GM18951 (cell line): ENCODE data around the gene SLC26A1.

ENCODE experiments used
- POLR2A ChIP-seq: IDR thresholded peaks from 4 replicates; pipeline ENCODE4 v1.6.1; 2011; ENCODE audit warnings: mild to moderate bottlenecking; ENCODE audit not compliant: insufficient read length, insufficient read depth; ENCODE audit errors: extremely low read depth
- in situ Hi-C: fragments of 300-500 bp; cut with MboI; formaldehyde crosslinking; loops from one replicate; pipeline ENCODE4 v1.12.0; 2022; ENCODE audit warnings: low sequenced_read_pairs, mixed read lengths, inconsistent platforms; ENCODE audit not compliant: unreplicated experiment

SLC26A1 gene

DNA sequence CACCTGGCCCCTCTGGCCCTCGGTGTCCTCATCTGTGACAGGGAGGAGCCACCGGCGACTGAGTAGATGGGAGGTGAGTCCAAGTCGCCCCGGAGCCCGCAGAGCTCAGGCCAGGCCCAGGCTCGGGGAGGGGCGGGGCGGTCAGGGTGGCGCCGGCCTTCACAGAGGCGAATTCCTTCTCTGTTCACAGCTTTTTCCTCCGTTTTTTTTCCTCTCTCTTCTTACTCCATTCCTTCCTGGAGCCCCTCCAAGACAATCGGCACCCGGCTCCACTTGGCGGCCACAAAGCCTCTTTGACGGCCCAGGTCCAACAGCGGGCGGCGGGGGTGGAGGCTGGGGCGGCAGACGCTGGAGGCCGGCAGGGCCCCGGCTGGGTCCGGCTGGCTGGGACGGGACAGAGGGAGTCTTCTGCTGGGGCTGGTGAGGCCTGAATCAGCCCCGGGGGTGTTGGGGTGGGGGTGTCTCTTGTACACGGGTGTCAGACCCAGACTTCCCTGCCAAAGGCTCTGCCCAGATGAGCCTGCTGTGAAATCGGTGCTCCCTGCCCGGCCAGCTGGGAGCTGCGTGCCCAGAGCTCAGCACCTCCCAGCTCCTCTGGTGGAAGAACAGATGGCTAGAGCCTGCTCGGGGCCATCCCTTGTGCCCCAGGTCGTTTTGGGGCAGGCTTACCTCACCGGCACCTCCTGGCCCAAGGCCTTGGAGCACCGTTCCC, 40.8 kb upstream of the SLC26A1 start:
- no peak for TF ChIP-seq POLR2A
- in situ Hi-C loops = no loop called here

DNA sequence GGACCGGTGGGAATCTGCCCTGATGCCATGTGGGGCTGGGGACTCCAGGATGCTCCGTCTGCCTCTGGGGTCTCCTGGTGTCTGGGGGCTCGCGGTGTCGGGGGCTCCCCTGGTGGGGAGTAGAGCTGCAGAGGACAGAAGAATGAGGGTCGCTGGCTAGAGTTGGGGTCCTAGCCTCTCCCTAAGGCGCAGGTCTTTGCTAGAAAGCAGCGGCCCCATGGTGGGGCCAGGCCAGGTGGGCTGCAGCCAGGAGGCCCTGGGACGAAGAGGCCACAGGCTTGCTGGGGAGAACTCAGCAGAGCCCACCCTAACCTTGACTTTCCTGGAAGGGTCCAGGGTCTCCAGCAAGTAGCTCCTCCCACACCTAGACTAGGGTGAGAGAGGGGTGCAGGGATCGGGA, 39.7 kb upstream of the SLC26A1 start:
- no peak for TF ChIP-seq POLR2A
- in situ Hi-C loops = no loop called here

- TF ChIP-seq POLR2A = no peak
- in situ Hi-C loops = no loop called here
Measured at GRCh38 chr4:1031956-1032795, 39.0 kb upstream of the SLC26A1 start.

DNA sequence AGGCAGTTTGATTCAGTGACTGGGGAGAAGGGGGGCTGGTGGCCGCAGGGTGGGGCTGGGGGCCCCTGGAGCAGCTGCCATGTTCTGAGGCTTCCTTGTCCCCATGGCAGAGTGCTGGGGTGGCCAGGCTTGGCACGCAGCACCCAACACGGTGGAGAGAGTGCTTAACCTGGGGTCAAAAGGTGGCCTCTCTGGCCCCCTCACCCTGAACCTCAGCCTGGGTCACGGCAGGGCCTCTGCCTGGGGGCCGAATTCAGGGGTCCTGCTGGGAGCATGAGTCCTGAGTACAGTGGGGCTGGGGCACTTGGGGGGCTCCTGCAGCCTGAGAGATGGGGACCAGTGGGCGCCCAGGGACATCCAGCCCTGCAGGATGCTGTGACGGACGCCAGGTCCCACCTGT, 38.1 kb upstream of the SLC26A1 start:
- in situ Hi-C loops = no loop called here
- no peak for TF ChIP-seq POLR2A

DNA sequence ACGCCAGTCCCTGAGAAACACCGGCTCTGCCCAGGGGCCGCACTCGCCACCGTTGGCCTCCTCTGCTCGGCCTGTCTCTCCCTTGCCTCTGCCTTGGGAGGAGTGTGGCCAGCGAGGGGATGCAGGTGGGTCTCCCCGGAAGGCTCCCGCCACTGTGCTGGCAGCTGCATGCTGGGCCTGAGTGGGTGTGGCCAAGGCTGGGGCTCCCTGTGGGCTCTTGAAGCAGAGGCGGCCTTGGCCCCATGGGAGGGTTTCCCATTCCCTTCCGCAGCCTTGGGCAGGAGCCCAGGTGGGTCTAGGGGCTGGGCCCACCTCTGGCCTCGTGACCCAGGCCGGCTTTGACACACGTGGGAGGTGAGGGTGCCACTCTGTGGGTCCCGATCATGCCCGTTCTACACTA, 37.4 kb upstream of the SLC26A1 start:
- TF ChIP-seq POLR2A = no peak
- in situ Hi-C loops = no loop called here

DNA sequence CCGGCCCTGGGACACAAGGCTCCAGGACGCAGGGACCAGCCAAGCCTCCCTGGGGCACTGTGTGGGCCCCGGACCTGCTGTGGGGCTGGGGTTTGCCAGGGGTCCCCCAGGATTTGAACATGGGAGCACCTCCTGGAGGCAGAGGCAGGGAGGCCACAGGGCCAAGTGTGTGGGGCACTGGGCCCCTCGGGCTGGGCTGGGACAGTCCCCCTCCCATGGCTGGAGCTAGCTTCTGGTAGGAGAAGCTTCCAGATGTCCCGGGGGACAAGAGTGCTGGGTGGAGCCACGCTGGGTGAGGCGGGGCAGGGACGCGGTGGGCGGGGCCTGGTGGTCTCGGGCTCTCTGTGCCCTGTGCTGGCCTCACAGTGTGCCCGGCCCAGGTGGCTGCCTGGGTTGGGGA, 36.8 kb upstream of the SLC26A1 start:
- TF ChIP-seq POLR2A = no peak
- in situ Hi-C loops = no loop called here

GRCh38 chr4:1029529-1029928, 36.3 kb upstream of the SLC26A1 start:
- in situ Hi-C loops = no loop called here
- no peak for TF ChIP-seq POLR2A

- no peak for TF ChIP-seq POLR2A
- in situ Hi-C loops = no loop called here
Measured at GRCh38 chr4:1028574-1029220, 35.5 kb upstream of the SLC26A1 start.

DNA sequence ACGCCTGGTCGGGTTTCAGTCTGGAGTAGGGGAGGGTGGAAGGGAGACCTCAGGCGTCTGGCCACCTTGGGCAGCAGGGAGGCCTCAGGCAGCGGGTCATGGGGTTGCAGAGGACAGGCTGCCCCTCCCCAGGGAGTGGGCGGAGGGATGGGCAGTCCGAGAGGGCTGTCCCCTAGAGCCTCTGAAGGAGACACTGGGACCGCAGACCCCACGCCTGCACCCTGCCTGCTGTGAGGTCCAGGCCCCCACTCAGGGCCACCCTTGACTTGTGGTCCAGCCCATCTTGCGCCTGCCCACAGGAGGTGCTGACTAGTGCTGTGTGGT, 34.7 kb upstream of the SLC26A1 start:
- in situ Hi-C loops = no loop called here
- no peak for TF ChIP-seq POLR2A

GRCh38 chr4:1027219-1027914, 34.2 kb upstream of the SLC26A1 start:
- TF ChIP-seq POLR2A = no peak
- in situ Hi-C loops = no loop called here

DNA sequence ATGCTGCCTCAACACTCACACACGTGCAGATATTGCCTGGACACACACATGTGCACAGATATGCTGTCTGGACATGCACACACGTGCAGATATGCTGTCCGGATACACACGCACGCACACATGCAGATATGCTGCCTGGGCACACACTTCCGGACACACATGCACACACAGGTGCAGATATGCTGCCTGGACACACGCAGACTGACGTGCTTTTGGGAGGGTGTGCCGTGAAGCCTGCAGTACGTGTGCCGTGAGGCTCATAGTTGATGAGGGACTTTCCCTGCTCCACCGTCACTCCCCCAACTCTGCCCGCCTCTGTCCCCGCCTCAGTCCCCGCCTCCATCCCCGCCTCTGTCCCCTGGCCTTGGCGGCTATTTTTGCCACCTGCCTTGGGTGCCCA, 32.9 kb upstream of the SLC26A1 start:
- TF ChIP-seq POLR2A = no peak
- in situ Hi-C loops = no loop called here

DNA sequence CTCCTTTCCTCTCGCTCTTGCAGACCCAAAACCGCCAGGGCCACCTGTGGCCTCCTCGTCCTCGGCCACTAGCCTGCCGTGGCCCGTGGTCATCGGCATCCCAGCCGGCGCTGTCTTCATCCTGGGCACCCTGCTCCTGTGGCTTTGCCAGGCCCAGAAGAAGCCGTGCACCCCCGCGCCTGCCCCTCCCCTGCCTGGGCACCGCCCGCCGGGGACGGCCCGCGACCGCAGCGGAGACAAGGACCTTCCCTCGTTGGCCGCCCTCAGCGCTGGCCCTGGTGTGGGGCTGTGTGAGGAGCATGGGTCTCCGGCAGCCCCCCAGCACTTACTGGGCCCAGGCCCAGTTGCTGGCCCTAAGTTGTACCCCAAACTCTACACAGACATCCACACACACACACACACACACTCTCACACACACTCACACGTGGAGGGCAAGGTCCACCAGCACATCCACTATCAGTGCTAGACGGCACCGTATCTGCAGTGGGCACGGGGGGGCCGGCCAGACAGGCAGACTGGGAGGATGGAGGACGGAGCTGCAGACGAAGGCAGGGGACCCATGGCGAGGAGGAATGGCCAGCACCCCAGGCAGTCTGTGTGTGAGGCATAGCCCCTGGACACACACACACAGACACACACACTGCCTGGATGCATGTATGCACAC, 31.8 kb upstream of the SLC26A1 start:
- TF ChIP-seq POLR2A = no peak

DNA sequence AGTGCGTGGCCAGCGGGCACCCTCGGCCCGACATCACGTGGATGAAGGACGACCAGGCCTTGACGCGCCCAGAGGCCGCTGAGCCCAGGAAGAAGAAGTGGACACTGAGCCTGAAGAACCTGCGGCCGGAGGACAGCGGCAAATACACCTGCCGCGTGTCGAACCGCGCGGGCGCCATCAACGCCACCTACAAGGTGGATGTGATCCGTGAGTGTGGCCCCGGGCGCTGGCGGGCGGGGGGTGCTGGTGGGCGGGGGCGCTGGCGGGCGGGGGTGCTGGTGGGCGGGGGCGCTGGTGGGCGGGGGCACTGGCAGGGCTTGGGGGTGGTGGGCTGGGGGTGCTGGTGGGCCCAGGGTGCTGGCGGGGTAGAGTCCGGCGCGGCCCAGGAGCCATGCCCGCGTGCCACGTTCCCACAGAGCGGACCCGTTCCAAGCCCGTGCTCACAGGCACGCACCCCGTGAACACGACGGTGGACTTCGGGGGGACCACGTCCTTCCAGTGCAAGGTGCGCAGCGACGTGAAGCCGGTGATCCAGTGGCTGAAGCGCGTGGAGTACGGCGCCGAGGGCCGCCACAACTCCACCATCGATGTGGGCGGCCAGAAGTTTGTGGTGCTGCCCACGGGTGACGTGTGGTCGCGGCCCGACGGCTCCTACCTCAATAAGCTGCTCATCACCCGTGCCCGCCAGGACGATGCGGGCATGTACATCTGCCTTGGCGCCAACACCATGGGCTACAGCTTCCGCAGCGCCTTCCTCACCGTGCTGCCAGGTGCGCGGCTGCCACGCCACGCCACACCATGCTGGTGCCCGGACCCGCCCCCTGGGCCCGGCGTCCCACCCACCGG, 30.9 kb upstream of the SLC26A1 start:
- in situ Hi-C loops = no loop called here
- no peak for TF ChIP-seq POLR2A

More for the DNA sequence above, 31.8 kb upstream of the SLC26A1 start:
- in situ Hi-C loops = no loop called here
